Neural crest cell (in vitro differentiated cells): ENCODE data around the gene LAP3. TPM values are rescaled to one million over a fixed set of nuclear protein-coding genes. Genes with fewer than 3 reads are reported as not detected.

Experiments
- DNase-seq: peaks from one replicate; pipeline ENCODE4 v3.0.0; 2021; ENCODE audit warnings: low read depth, mixed read lengths, low spot score
- H3K27ac Mint-ChIP-seq: one replicate; pipeline ENCODE4 v1.8.0; 2021; ENCODE audit warnings: mild to moderate bottlenecking, mixed read lengths; ENCODE audit not compliant: unreplicated experiment
- H3K27me3 Mint-ChIP-seq: 2 replicates; pipeline ENCODE4 v1.8.0; 2021; ENCODE audit warnings: low read depth, mild to moderate bottlenecking, mixed read lengths
- H3K36me3 Mint-ChIP-seq: 2 replicates; pipeline ENCODE4 v1.8.0; 2021; ENCODE audit warnings: low read depth, mild to moderate bottlenecking, mixed read lengths
- H3K4me1 Mint-ChIP-seq: 2 replicates; pipeline ENCODE4 v1.8.0; 2021; ENCODE audit warnings: mixed read lengths
- H3K4me3 Mint-ChIP-seq: one replicate; pipeline ENCODE4 v1.8.0; 2021; ENCODE audit warnings: mild to moderate bottlenecking, mixed read lengths
- H3K9me3 Mint-ChIP-seq: 2 replicates; pipeline ENCODE4 v1.8.0; 2021; ENCODE audit warnings: mixed read lengths
- total RNA-seq: library from RNA; stranded (reverse); gene quantifications from 2 replicates; pipeline ENCODE4 v1.2.1, GENCODE V29; 2021
- TF ChIP-seq, protein P1 (sequence below): fragments of 200-600 bp; sonication (generic); conservative IDR thresholded peaks from 2 replicates; pipeline ENCODE4 v1.5.0; 2021; ENCODE audit warnings: antibody characterized with exemption, mild to moderate bottlenecking

LAP3 gene
- total RNA-seq, 1 donor from 2014 or later, result 46.7 TPM

DNA sequence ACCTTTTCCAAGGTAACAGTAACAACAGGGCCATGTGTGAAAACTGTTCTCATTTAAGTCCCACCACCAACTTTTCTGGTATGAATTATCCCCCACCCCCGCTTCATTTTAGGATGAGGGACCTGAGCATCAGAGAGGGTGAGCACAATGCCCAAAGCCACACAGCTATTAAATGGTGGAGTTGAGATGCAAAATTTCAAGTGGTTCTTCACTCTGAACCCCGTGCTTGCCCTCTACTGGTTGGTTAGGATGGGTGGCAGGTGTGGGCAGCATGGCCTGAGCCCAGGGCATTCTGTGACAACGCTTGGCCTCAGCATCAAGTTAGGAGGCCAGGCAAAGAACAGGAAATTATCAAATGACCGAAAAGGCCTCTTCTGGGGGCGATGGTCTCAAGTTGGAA lies 70.9 kb downstream of the LAP3 start:
- Mint-ChIP-seq H3K9me3 (peaks cover 6% of the 10 kb centered on the region), H3K27ac (no peak overlapping the region), H3K27me3 (peaks cover 3% of the 10 kb centered on the region), H3K4me3 (no peak overlapping the region), H3K4me1 (no peaks in the 10 kb centered on the region), H3K36me3 (peaks cover 10% of the 10 kb centered on the region)
- DNase-seq, result no peak
- TF ChIP-seq, protein P1, sequence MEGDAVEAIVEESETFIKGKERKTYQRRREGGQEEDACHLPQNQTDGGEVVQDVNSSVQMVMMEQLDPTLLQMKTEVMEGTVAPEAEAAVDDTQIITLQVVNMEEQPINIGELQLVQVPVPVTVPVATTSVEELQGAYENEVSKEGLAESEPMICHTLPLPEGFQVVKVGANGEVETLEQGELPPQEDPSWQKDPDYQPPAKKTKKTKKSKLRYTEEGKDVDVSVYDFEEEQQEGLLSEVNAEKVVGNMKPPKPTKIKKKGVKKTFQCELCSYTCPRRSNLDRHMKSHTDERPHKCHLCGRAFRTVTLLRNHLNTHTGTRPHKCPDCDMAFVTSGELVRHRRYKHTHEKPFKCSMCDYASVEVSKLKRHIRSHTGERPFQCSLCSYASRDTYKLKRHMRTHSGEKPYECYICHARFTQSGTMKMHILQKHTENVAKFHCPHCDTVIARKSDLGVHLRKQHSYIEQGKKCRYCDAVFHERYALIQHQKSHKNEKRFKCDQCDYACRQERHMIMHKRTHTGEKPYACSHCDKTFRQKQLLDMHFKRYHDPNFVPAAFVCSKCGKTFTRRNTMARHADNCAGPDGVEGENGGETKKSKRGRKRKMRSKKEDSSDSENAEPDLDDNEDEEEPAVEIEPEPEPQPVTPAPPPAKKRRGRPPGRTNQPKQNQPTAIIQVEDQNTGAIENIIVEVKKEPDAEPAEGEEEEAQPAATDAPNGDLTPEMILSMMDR, result no peak

DNA sequence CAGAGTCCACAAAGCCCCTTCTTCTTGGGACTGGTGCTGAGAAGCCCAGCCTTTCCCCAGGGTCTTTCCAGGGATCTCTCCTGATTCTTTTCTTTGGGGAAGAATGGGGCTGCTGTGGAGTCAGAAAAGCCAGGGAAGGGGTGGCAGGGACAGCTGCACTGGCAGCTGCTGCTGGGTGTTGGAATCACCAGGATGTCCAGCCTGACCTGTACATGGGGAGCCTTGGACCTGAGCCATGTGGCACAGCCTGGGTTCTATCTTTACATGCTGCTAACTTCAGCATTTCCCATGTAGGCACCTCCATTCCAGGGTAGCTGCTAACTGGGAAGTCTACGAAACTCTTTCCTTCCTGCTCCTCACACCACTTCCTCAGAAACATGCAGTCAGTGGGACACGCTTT lies 73.4 kb downstream of the LAP3 start:
- Mint-ChIP-seq H3K4me1 (no peaks in the 10 kb centered on the region), H3K9me3 (no peaks in the 10 kb centered on the region), H3K27me3 (peaks cover 3% of the 10 kb centered on the region), H3K27ac (no peak overlapping the region), H3K36me3 (no peaks in the 10 kb centered on the region), H3K4me3 (no peak overlapping the region)
- TF ChIP-seq, protein P1, result no peak
- no peak for DNase-seq

DNA sequence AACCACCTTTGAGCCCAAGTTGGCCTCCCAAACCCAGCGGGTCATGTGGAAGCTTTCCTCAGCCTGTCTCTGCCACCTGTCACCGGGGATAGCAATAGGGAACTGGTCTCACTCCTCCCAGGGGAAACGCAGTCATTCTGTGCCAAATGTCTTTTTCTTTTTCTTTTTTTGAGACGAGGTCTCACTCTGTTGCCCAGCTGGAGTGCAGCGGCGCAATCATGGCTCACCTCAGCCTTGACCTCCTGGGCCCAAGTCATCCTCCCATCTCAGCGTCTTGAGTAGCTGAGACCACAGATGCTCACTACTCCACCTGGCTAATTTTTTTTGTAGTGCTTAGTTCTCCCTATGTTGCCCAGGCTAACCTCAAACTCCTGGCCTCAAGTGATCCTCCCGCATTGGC lies 77.7 kb downstream of the LAP3 start:
- no peaks in the 10 kb centered on the region for H3K9me3 Mint-ChIP-seq
- H3K4me3 Mint-ChIP-seq, result no peak overlapping the region
- H3K4me1 Mint-ChIP-seq, result peaks cover 4% of the 10 kb centered on the region
- H3K27ac Mint-ChIP-seq, result no peak overlapping the region
- H3K27me3 Mint-ChIP-seq, result peaks cover 2% of the 10 kb centered on the region
- TF ChIP-seq, protein P1, result no peak
- no peaks in the 10 kb centered on the region for H3K36me3 Mint-ChIP-seq
- DNase-seq, result no peak

DNA sequence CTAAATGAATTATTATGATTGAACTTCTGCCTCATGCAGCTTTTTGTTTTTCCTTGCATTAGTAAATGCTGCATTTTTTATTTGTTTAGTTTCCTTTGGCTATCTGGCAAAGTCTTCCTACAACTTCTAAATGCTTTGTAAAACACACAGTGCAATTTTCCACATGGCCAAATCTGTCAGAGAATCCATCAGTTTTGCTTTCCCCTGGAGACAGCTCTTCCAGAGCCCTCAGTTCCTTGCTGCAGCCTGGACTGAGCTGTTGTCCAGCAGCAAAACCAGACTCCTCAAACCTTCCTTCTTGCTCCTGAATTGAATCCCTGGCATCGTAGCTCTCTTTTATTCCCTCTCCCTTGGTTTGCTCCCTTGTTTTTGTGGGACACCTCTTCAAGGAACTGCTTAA lies 80.1 kb downstream of the LAP3 start:
- no peaks in the 10 kb centered on the region for H3K36me3 Mint-ChIP-seq
- DNase-seq, result no peak
- H3K27me3 Mint-ChIP-seq, result no peaks in the 10 kb centered on the region
- H3K27ac Mint-ChIP-seq, result no peak overlapping the region
- H3K4me3 Mint-ChIP-seq, result no peak overlapping the region
- H3K4me1 Mint-ChIP-seq, result peaks cover 4% of the 10 kb centered on the region
- H3K9me3 Mint-ChIP-seq, result no peaks in the 10 kb centered on the region
- TF ChIP-seq, protein P1, result no peak

Other genes with a start within 250 kb of the LAP3 start
- gene QDPR, start 65.1 kb upstream of the LAP3 start, total RNA-seq, result 45.2 and 46.5 TPM in 2 replicates
- not detected in 2 replicates for gene CLRN2, start 62.0 kb upstream of the LAP3 start, total RNA-seq
- 97.8 and 100 TPM in 2 replicates for gene MED28, start 37.4 kb downstream of the LAP3 start, total RNA-seq
- gene FAM184B, start 204.4 kb downstream of the LAP3 start, total RNA-seq, result 0.12 and 0.16 TPM in 2 replicates
- 57.4 and 58.2 TPM in 2 replicates for gene DCAF16, start 233.6 kb downstream of the LAP3 start, total RNA-seq
- gene NCAPG, start 233.8 kb downstream of the LAP3 start, total RNA-seq, result 75.8 and 79.6 TPM in 2 replicates